Activated CD8-positive, alpha-beta memory T cell treated with anti-CD3 and anti-CD28 coated beads, Interleukin-2, amount 50 U/mL, for 24 hours (primary cell): ENCODE data around the gene TMEM132D.

Source experiments
- DNase-seq: peaks from one replicate; pipeline ENCODE4 v3.0.0-alpha.2; 2020; ENCODE audit errors: extremely low read depth

Gene TMEM132D

GRCh38 chr12:129727100-129727499 is 176.7 kb downstream of the TMEM132D start:
- no peak for DNase-seq

GRCh38 chr12:129723260-129723659 is 180.6 kb downstream of the TMEM132D start:
- no peak for DNase-seq

GRCh38 chr12:129720618-129721017 is 183.2 kb downstream of the TMEM132D start:
- no peak for DNase-seq

GRCh38 chr12:129719416-129719815 is 184.4 kb downstream of the TMEM132D start:
- DNase-seq: no peak

- DNase-seq: no peak
Measured at GRCh38 chr12:129717438-129717837, 186.4 kb downstream of the TMEM132D start.

- no peak for DNase-seq
Measured at GRCh38 chr12:129716825-129717224, 187.0 kb downstream of the TMEM132D start.

- DNase-seq: no peak
Measured at GRCh38 chr12:129706716-129707115, 197.1 kb downstream of the TMEM132D start.

GRCh38 chr12:129704232-129704830 is 199.5 kb downstream of the TMEM132D start:
- no peak for DNase-seq

- no peak for DNase-seq
Measured at GRCh38 chr12:129701631-129702101, 202.2 kb downstream of the TMEM132D start.

- no peak for DNase-seq
Measured at GRCh38 chr12:129700036-129700435, 203.8 kb downstream of the TMEM132D start.

GRCh38 chr12:129696926-129697325 is 206.9 kb downstream of the TMEM132D start:
- DNase-seq: no peak

- DNase-seq: no peak
Measured at GRCh38 chr12:129696405-129696804, 207.4 kb downstream of the TMEM132D start.

- no peak for DNase-seq
Measured at GRCh38 chr12:129693731-129694130, 210.1 kb downstream of the TMEM132D start.

- DNase-seq: no peak
Measured at GRCh38 chr12:129687731-129688130, 216.1 kb downstream of the TMEM132D start.

GRCh38 chr12:129681830-129682229 is 222.0 kb downstream of the TMEM132D start:
- no peak for DNase-seq

- DNase-seq: no peak
Measured at GRCh38 chr12:129681151-129681550, 222.7 kb downstream of the TMEM132D start.

GRCh38 chr12:129676411-129676810 is 227.4 kb downstream of the TMEM132D start:
- DNase-seq: no peak

GRCh38 chr12:129675947-129676346 is 227.9 kb downstream of the TMEM132D start:
- DNase-seq: no peak

- DNase-seq: no peak
Measured at GRCh38 chr12:129675496-129675895, 228.3 kb downstream of the TMEM132D start.

GRCh38 chr12:129673806-129674205 is 230.0 kb downstream of the TMEM132D start:
- DNase-seq: no peak

GRCh38 chr12:129672110-129672509 is 231.7 kb downstream of the TMEM132D start:
- no peak for DNase-seq

GRCh38 chr12:129670256-129670920 is 233.4 kb downstream of the TMEM132D start:
- no peak for DNase-seq

- DNase-seq: no peak
Measured at GRCh38 chr12:129665414-129665813, 238.4 kb downstream of the TMEM132D start.

GRCh38 chr12:129662234-129662633 is 241.6 kb downstream of the TMEM132D start:
- DNase-seq: no peak
